RWPE2 (cell line): Measurements from ENCODE around the gene MRGPRX3.
"Not testable (repeated sequence)": the region's sequence is repeated elsewhere in the genome, so short reads cannot be mapped to it uniquely, and the experiment has no call there.

ENCODE experiments used
- ATAC-seq: fragments of 200-7000 bp; cut with Tn5 transposase; 3 replicates; pipeline ENCODE4 v1.9.1; 2021; ENCODE audit warnings: low read depth
- DNase-seq: peaks from one replicate; pipeline ENCODE4 v3.0.0-alpha.2; 2020; ENCODE audit warnings: low spot score
- H3K27ac ChIP-seq: fragments of 450-650 bp; 2 replicates; pipeline ENCODE4 v1.5.1; 2017; ENCODE audit warnings: mild to moderate bottlenecking; ENCODE audit not compliant: poor library complexity, severe bottlenecking
- H3K27me3 ChIP-seq: fragments of 250-450 bp; sonication (Bioruptor Pico); 2 replicates; pipeline ENCODE4 v1.5.1; 2021; ENCODE audit warnings: mild to moderate bottlenecking, moderate library complexity; ENCODE audit not compliant: insufficient read depth, poor library complexity, severe bottlenecking
- H3K36me3 ChIP-seq: fragments of 250-450 bp; sonication (Bioruptor Pico); 2 replicates; pipeline ENCODE4 v1.5.1; 2020; ENCODE audit warnings: low read depth, mild to moderate bottlenecking, moderate library complexity
- H3K4me1 ChIP-seq: fragments of 250-450 bp; sonication (Bioruptor Pico); 2 replicates; pipeline ENCODE4 v1.5.1; 2021; ENCODE audit warnings: mild to moderate bottlenecking, moderate library complexity; ENCODE audit not compliant: insufficient read depth, poor library complexity, severe bottlenecking
- H3K4me3 ChIP-seq: fragments of 250-450 bp; sonication (Bioruptor Pico); 2 replicates; pipeline ENCODE4 v1.5.1; 2021; ENCODE audit warnings: mild to moderate bottlenecking, moderate library complexity; ENCODE audit not compliant: severe bottlenecking
- H3K9me3 ChIP-seq: fragments of 250-450 bp; sonication (Bioruptor Pico); 2 replicates; pipeline ENCODE4 v1.5.1; 2021; ENCODE audit warnings: mild to moderate bottlenecking, moderate library complexity; ENCODE audit not compliant: severe bottlenecking
- CTCF ChIP-seq: fragments of 450-650 bp; IDR thresholded peaks from one replicate; pipeline ENCODE4 v1.5.1; 2017; ENCODE audit warnings: mild to moderate bottlenecking, moderate library complexity; ENCODE audit not compliant: poor library complexity, severe bottlenecking

Gene MRGPRX3

GRCh38 chr11:18108254-18108653 lies 24.1 kb upstream of the MRGPRX3 start:
- H3K27me3 ChIP-seq = no peaks in the 10 kb centered on the region
- no peaks in the 10 kb centered on the region for H3K9me3 ChIP-seq
- H3K4me3 ChIP-seq = no peak overlapping the region
- ATAC-seq = no peak
- H3K27ac ChIP-seq = no peak overlapping the region
- DNase-seq = no peak
- peaks cover 11% of the 10 kb centered on the region for H3K4me1 ChIP-seq
- TF ChIP-seq CTCF = no peak
- peaks cover 7% of the 10 kb centered on the region for H3K36me3 ChIP-seq

GRCh38 chr11:18111005-18111404 lies 21.4 kb upstream of the MRGPRX3 start:
- Histone ChIP-seq H3K27me3 (no peaks in the 10 kb centered on the region), H3K9me3 (no peaks in the 10 kb centered on the region), H3K4me1 (peaks cover 6% of the 10 kb centered on the region), H3K4me3 (no peak overlapping the region), H3K27ac (no peak overlapping the region), H3K36me3 (no peaks in the 10 kb centered on the region)
- ATAC-seq (no peak), DNase-seq (no peak)
- no peak for TF ChIP-seq CTCF

GRCh38 chr11:18115360-18116127 lies 16.8 kb upstream of the MRGPRX3 start:
- Histone ChIP-seq H3K27me3 (no peaks in the 10 kb centered on the region), H3K4me3 (no peak overlapping the region), H3K9me3 (no peaks in the 10 kb centered on the region), H3K27ac (no peak overlapping the region), H3K4me1 (no peaks in the 10 kb centered on the region), H3K36me3 (no peaks in the 10 kb centered on the region)
- peak; percentile 92 for ATAC-seq
- TF ChIP-seq CTCF = peak; percentile 88
- no peak for DNase-seq

GRCh38 chr11:18121331-18121828 lies 11.0 kb upstream of the MRGPRX3 start:
- ATAC-seq, H3K27ac ChIP-seq, DNase-seq, H3K4me1 ChIP-seq, H3K27me3 ChIP-seq, H3K4me3 ChIP-seq, H3K36me3 ChIP-seq, H3K9me3 ChIP-seq: not testable (repeated sequence)

- H3K27ac ChIP-seq, H3K36me3 ChIP-seq, H3K4me3 ChIP-seq, DNase-seq, H3K27me3 ChIP-seq, H3K9me3 ChIP-seq, H3K4me1 ChIP-seq, ATAC-seq: not testable (repeated sequence)
Measured at GRCh38 chr11:18131115-18131514, 1.3 kb upstream of the MRGPRX3 start.

GRCh38 chr11:18135308-18135707 lies 2.9 kb downstream of the MRGPRX3 start:
- Histone ChIP-seq H3K4me3 (no peak overlapping the region), H3K4me1 (peaks cover 6% of the 10 kb centered on the region), H3K9me3 (no peaks in the 10 kb centered on the region), H3K36me3 (no peaks in the 10 kb centered on the region), H3K27ac (no peak overlapping the region), H3K27me3 (no peaks in the 10 kb centered on the region)
- no peak for TF ChIP-seq CTCF
- DNase-seq (no peak), ATAC-seq (no peak)
